Measurements from ENCODE around the gene TROAP. TPM values are rescaled to one million over a fixed set of nuclear protein-coding genes. Genes with fewer than 3 reads are reported as not detected.
"Not testable (repeated sequence)": the region's sequence is repeated elsewhere in the genome, so short reads cannot be mapped to it uniquely, and the experiment has no call there.

The TROAP gene
- polyA plus RNA-seq, 3 donors = 22.4 to 37.1 (median 26.6) TPM

- no peak for DNase-seq
Observed at GRCh38 chr12:49293056-49293956, 29.7 kb upstream of the TROAP start.

GRCh38 chr12:49294086-49294803 lies 28.8 kb upstream of the TROAP start:
- no peak for DNase-seq

- no peak for DNase-seq
Observed at GRCh38 chr12:49294804-49295081, 28.3 kb upstream of the TROAP start.

GRCh38 chr12:49295082-49295936 lies 27.7 kb upstream of the TROAP start, which contains the start of gene PRPH:
PRPH (plus strand) TSS chr12:49295147; CDS start chr12:49295201, 54 bp downstream.
- no peak for DNase-seq

GRCh38 chr12:49296034-49296835 lies 26.8 kb upstream of the TROAP start:
- no peak for DNase-seq

GRCh38 chr12:49296836-49297694 lies 26.0 kb upstream of the TROAP start:
- DNase-seq = no peak

GRCh38 chr12:49297695-49298060 lies 25.4 kb upstream of the TROAP start:
- DNase-seq = no peak

GRCh38 chr12:49298160-49298559 lies 24.9 kb upstream of the TROAP start:
- no peak for DNase-seq

GRCh38 chr12:49301760-49302159 lies 21.3 kb upstream of the TROAP start:
- DNase-seq = no peak

- no peak for DNase-seq
Observed at GRCh38 chr12:49304161-49304560, 18.9 kb upstream of the TROAP start.

GRCh38 chr12:49305762-49306510 lies 17.1 kb upstream of the TROAP start:
- DNase-seq = no peak

- DNase-seq = no peak
Observed at GRCh38 chr12:49309386-49309785, 13.7 kb upstream of the TROAP start.

GRCh38 chr12:49310451-49311000 lies 12.5 kb upstream of the TROAP start:
- not testable (repeated sequence) for DNase-seq

GRCh38 chr12:49314811-49315210 lies 8.2 kb upstream of the TROAP start:
- DNase-seq = no peak

- DNase-seq = not testable (repeated sequence)
Observed at GRCh38 chr12:49317118-49317517, 5.9 kb upstream of the TROAP start.

- not testable (repeated sequence) for DNase-seq
Observed at GRCh38 chr12:49320411-49321103, 2.5 kb upstream of the TROAP start.

- no peak for DNase-seq
Observed at GRCh38 chr12:49322367-49322707, 718 bp upstream of the TROAP start.

- no peak for DNase-seq
Observed at GRCh38 chr12:49323524-49324097, 556 bp downstream of the TROAP start.
